DOHH2 (cell line): ENCODE results near the gene PAPPA.

Experiments
- H3F3A ChIP-seq: fragments of 200-600 bp; sonication (generic), shearing (Covaris generic); 2 replicates; pipeline ENCODE4 v1.6.0; 2016; ENCODE audit warnings: antibody characterized with exemption, mild to moderate bottlenecking; ENCODE audit not compliant: control insufficient read depth, insufficient read depth
- H3K27ac ChIP-seq: fragments of 200-600 bp; sonication (generic); 2 replicates; pipeline ENCODE4 v1.5.1; 2014; ENCODE audit warnings: low read depth, mild to moderate bottlenecking, low read length, moderate library complexity
- H3K27me3 ChIP-seq: fragments of 200-600 bp; sonication (generic); 2 replicates; pipeline ENCODE4 v1.6.1; 2014; ENCODE audit warnings: mild to moderate bottlenecking, low read length, mixed read lengths; ENCODE audit not compliant: control insufficient read depth
- H3K36me3 ChIP-seq: fragments of 200-600 bp; sonication (generic); 2 replicates; pipeline ENCODE4 v1.6.1; 2014; ENCODE audit warnings: mild to moderate bottlenecking, low read length, moderate library complexity, mixed read lengths; ENCODE audit not compliant: control insufficient read depth
- H3K4me1 ChIP-seq: fragments of 200-600 bp; sonication (generic); 2 replicates; pipeline ENCODE4 v1.6.1; 2014; ENCODE audit warnings: mild to moderate bottlenecking, low read length, mixed read lengths; ENCODE audit not compliant: control insufficient read depth
- H3K4me2 ChIP-seq: fragments of 200-600 bp; sonication (generic); 2 replicates; pipeline ENCODE4 v1.6.0; 2014; ENCODE audit warnings: mild to moderate bottlenecking, low read length, moderate library complexity
- H3K4me3 ChIP-seq: fragments of 200-600 bp; sonication (generic); 2 replicates; pipeline ENCODE4 v1.5.1; 2014; ENCODE audit warnings: mild to moderate bottlenecking, low read length, mixed read lengths
- H3K79me2 ChIP-seq: fragments of 200-600 bp; sonication (generic); 2 replicates; pipeline ENCODE4 v1.6.1; 2014; ENCODE audit warnings: mild to moderate bottlenecking, low read length, mixed read lengths; ENCODE audit not compliant: control insufficient read depth
- H3K9me2 ChIP-seq: fragments of 200-600 bp; sonication (generic); replicated peaks from 2 replicates; pipeline ENCODE4 v1.6.1; 2014; ENCODE audit warnings: mild to moderate bottlenecking, low read length, mixed read lengths; ENCODE audit not compliant: control insufficient read depth
- H3K9me3 ChIP-seq: fragments of 200-600 bp; sonication (generic); 2 replicates; pipeline ENCODE4 v1.6.1; 2014; ENCODE audit warnings: antibody characterized with exemption, low read length, mixed read lengths; ENCODE audit not compliant: control insufficient read depth, insufficient read depth
- H4K20me1 ChIP-seq: fragments of 200-600 bp; sonication (generic); 2 replicates; pipeline ENCODE4 v1.6.0; 2014; ENCODE audit warnings: low read depth, mild to moderate bottlenecking, antibody characterized with exemption, low read length, moderate library complexity; ENCODE audit not compliant: control insufficient read depth, insufficient read depth
- CTCF ChIP-seq: fragments of 200-600 bp; sonication (generic); IDR thresholded peaks from one replicate; pipeline ENCODE4 v1.5.1; 2014; ENCODE audit warnings: antibody characterized with exemption, mild to moderate bottlenecking, low read depth, low read length; ENCODE audit not compliant: poor library complexity, severe bottlenecking
- EZH2phosphoT487 ChIP-seq: fragments of 200-600 bp; sonication (generic); IDR thresholded peaks from 2 replicates; pipeline ENCODE4 v1.6.1; 2017; ENCODE audit warnings: borderline replicate concordance, mild to moderate bottlenecking, antibody characterized with exemption, low read length, moderate library complexity, mixed read lengths

The PAPPA gene

DNA sequence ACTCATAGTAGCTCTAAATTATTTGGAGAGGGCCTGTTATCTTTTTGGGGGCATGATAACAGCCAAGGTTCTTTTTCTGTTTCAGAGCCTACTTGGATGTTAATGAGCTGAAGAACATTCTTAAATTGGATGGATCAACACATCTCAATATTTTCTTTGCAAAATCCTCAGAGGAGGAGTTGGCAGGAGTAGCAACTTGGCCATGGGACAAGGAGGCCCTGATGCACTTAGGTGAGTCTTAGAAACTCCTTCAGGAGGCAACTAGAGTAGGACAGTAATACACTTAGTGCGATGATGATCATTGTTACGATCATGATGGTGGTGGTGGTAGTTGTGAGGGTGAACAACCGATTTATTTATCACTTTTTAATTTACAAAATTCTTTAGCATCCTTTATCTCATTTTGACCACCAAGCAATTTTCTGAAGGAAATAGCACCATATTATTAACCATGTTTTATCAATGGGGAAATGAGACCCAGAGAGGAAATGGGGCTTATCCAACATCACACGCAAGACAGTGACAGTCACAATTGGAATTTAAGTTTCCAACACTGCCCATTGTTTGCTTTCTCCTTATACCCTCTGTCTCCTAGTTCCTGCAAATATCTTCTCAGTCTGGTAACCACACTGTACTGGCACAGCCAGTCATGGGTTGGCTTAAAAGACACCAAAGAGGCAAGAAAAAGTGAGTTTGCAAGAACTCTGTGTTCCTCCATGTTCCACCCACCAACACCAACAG is 54.0 kb downstream of the PAPPA start:
- Histone ChIP-seq H4K20me1 (no peaks in the 10 kb centered on the region), H3K36me3 (no peaks in the 10 kb centered on the region), H3K9me3 (no peaks in the 10 kb centered on the region), H3K4me3 (no peak overlapping the region), H3K9me2 (no peaks in the 10 kb centered on the region), H3K27me3 (no peaks in the 10 kb centered on the region), H3K79me2 (no peaks in the 10 kb centered on the region), H3K4me2 (no peak overlapping the region), H3K4me1 (no peaks in the 10 kb centered on the region), H3F3A (no peaks in the 10 kb centered on the region), H3K27ac (no peak overlapping the region)
- TF ChIP-seq CTCF, result no peak

DNA sequence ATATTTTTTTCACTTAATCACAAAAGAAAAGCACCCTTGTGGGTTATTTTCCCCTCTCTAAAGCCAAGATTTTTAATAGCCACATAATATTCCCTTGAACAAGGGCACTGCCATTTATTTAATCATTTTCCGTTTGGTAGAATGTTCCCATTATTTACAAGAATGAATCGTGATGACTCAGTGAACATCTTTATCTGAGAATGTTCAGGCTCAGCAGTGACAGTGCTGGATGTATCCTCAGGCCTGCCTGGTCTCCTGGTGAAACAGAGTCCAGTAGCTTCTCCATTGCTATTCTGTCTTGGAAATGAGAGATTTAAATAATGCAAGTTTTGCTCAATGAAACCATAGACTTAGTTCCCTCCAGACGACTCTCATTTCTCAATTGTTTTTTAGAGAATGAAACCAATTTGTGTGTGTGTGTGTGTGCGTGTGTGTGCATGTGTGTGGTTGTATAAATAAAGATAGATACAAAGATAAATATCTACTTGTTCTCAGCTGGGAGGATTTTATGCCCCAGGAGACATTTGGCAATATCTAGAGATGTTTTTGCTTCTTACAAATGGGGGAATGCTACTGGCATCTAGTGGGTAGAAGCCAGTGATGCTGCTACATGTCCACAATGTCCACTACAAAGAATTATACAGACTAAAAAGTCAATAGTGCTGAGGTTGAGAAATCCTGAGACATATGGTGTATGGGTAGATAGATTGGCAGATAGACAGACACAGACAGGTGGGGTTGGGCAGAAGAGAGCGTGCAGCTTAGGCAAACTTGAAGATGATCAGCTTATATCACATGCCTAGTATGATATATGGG is 55.0 kb downstream of the PAPPA start:
- no peaks in the 10 kb centered on the region for H4K20me1 ChIP-seq
- H3F3A ChIP-seq, result no peaks in the 10 kb centered on the region
- TF ChIP-seq CTCF, result no peak
- TF ChIP-seq EZH2phosphoT487, result no peak
- H3K9me3 ChIP-seq, result no peaks in the 10 kb centered on the region
- H3K27me3 ChIP-seq, result no peaks in the 10 kb centered on the region
- H3K4me2 ChIP-seq, result no peak overlapping the region
- no peaks in the 10 kb centered on the region for H3K9me2 ChIP-seq
- H3K4me1 ChIP-seq, result no peaks in the 10 kb centered on the region
- H3K79me2 ChIP-seq, result no peaks in the 10 kb centered on the region
- H3K4me3 ChIP-seq, result no peak overlapping the region
- H3K27ac ChIP-seq, result no peak overlapping the region
- H3K36me3 ChIP-seq, result no peaks in the 10 kb centered on the region

DNA sequence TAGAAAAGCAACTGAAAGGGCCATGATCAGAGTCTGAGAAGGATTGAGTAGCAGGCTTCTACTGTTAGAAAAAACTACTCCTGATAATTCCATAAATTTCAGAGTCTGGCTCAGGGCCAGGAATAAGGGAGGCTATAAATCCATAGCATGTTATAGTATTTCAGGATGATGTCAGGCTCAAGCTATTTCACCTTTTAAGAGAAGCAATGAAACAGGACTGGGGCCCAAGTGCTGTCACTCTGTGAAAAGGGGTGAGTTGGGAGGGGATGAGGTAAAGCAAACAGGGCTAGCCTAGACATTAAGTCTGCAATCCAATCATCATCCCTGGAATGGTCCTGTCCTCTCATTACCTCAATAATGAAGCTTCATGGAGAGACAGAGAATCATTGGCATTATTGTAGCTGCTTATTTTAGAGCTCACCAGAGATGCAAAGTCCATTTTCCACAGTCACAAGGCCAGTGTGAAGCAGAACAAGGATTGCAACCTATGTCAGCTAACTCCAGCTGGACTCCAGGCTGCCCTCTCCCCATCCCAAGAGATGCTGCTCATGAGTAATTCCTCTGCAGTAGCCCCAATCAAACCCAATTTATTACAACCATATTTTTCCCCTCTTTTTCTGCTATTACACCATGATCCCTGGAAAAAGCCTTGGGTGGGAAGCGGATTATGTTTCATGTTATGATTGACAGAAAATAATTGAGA is 56.0 kb downstream of the PAPPA start:
- TF ChIP-seq CTCF (no peak), EZH2phosphoT487 (no peak)
- Histone ChIP-seq H3K4me3 (no peak overlapping the region), H3K27me3 (no peaks in the 10 kb centered on the region), H3K4me1 (no peaks in the 10 kb centered on the region), H3K36me3 (no peaks in the 10 kb centered on the region), H3K79me2 (no peaks in the 10 kb centered on the region), H4K20me1 (no peaks in the 10 kb centered on the region), H3K9me2 (no peaks in the 10 kb centered on the region), H3K9me3 (no peaks in the 10 kb centered on the region), H3K27ac (no peak overlapping the region), H3F3A (no peaks in the 10 kb centered on the region), H3K4me2 (no peak overlapping the region)
